ENCODE results near the gene KLHL22.
"Not testable (repeated sequence)": the region's sequence is repeated elsewhere in the genome, so short reads cannot be mapped to it uniquely, and the experiment has no call there.

KLHL22 gene

DNA sequence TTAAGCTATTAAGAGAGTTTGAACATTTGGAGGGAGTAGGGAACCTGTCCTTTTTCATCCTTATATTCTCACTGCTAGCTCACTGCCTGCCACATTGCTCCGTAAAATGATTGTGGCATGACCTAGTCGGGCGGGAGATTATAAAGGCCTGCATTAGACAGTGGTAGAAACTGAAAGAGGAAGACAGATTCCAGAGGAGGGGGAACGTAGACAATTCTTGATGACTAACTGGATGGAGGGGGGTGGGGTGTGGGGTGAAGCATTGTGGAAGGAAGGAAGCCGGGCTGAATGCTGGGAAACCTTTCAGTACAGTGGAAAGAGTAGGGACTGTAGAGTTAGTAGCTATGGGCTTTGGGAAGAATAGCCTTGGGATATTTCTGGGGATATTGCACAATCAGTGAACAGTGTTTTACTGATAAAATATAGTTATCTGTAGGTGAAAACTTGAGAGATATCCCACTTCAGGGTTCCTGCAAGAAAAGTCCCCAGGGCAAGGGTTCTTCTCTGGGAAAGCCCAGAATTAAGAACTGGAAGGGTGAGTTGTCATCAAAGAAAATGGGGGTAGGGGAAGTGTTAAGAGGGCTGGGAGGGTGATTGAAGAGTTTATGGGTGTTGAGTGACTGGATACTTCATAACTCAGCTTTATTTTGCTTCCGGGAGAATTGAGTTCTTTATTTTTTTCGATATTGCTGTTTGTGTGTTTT lies 13.9 kb upstream of the KLHL22 start:
- H3K9ac ChIP-seq (ENCODE audit: low read depth, low read length) = peak overlapping the region; percentile 93
- no peak for TF ChIP-seq EZH2 (IDR thresholded peaks at IDR 0.05; ENCODE audit: borderline replicate concordance, low read depth, low read length, severe bottlenecking)

DNA sequence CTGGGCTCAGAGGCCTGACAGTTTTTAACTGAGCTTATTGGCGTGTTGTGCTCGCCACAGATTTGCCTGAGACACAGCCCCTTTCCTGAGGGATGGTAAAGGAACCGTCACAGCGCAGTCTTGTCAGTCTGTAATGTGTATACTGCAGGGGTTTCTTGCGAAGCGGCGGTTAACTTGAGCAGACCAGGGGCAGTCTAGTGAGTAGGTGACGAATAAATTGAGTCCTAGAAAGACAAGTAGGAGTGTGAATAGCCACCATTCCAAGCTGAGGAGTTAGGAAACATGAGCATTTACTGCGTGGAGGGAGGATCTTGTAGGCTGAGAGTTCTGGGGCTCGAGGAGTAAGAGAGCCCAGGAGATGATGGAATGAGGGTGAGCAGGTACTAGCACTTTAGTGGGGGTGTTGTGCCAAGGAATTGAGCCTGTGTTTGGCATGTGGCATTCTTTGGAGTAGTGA lies 13.2 kb upstream of the KLHL22 start:
- Histone ChIP-seq H3K4me3 (ENCODE audit: low read depth in 1 of 2, low read length in 2 of 2) (peak overlapping the region; percentile 1 to 84; a peak in 3 of 4 replicates), H3K27me3 (ENCODE audit: insufficient read depth, low read length, poor library complexity) (no peaks in the 10 kb centered on the region), H3K9me3 (ENCODE audit: insufficient read depth, low read length, severe bottlenecking) (no peaks in the 10 kb centered on the region), H4K20me1 (ENCODE audit: insufficient read depth, low read length) (peaks cover 36% of the 10 kb centered on the region), H3K27ac (ENCODE audit: low read length) (peak overlapping the region; percentile 58), H3K4me1 (ENCODE audit: insufficient read depth, low read length) (peaks cover 37% of the 10 kb centered on the region), H3K36me3 (ENCODE audit: insufficient read depth, low read length) (peaks cover 14% of the 10 kb centered on the region), H3K4me2 (ENCODE audit: insufficient read depth, low read length) (peak overlapping the region; percentile 78), H3K9ac (ENCODE audit: low read depth, low read length) (peak overlapping the region; percentile 93), H2AFZ (ENCODE audit: low read depth, low read length) (no peak overlapping the region), H3K79me2 (ENCODE audit: insufficient read depth, low read length) (peaks cover 67% of the 10 kb centered on the region)
- DNase-seq = peak; percentile 17
- no peak for ATAC-seq (ENCODE audit: insufficient read depth, low read depth)
- no peak for TF ChIP-seq EZH2 (IDR thresholded peaks at IDR 0.05; ENCODE audit: borderline replicate concordance, low read depth, low read length, severe bottlenecking)
- TF ChIP-seq, protein P1, sequence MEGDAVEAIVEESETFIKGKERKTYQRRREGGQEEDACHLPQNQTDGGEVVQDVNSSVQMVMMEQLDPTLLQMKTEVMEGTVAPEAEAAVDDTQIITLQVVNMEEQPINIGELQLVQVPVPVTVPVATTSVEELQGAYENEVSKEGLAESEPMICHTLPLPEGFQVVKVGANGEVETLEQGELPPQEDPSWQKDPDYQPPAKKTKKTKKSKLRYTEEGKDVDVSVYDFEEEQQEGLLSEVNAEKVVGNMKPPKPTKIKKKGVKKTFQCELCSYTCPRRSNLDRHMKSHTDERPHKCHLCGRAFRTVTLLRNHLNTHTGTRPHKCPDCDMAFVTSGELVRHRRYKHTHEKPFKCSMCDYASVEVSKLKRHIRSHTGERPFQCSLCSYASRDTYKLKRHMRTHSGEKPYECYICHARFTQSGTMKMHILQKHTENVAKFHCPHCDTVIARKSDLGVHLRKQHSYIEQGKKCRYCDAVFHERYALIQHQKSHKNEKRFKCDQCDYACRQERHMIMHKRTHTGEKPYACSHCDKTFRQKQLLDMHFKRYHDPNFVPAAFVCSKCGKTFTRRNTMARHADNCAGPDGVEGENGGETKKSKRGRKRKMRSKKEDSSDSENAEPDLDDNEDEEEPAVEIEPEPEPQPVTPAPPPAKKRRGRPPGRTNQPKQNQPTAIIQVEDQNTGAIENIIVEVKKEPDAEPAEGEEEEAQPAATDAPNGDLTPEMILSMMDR (IDR thresholded peaks at IDR 0.05; ENCODE audit: borderline replicate concordance, extremely low read depth, low read length, poor library complexity, severe bottlenecking) = no peak

More for the DNA sequence above, 13.9 kb upstream of the KLHL22 start:
- Histone ChIP-seq H3K36me3 (ENCODE audit: insufficient read depth, low read length) (peaks cover 20% of the 10 kb centered on the region), H3K27ac (ENCODE audit: low read length) (peak overlapping the region; percentile 58; the same call in 1 of the 2 replicates), H3K4me2 (ENCODE audit: insufficient read depth, low read length) (peak overlapping the region; percentile 78), H4K20me1 (ENCODE audit: insufficient read depth, low read length) (peaks cover 43% of the 10 kb centered on the region), H3K79me2 (ENCODE audit: insufficient read depth, low read length) (peaks cover 73% of the 10 kb centered on the region), H3K9me3 (ENCODE audit: insufficient read depth, low read length, severe bottlenecking) (no peaks in the 10 kb centered on the region), H3K4me3 (ENCODE audit: low read depth in 1 of 2, low read length in 2 of 2) (peak overlapping the region in 1 of 2 experiments; percentile 84; a peak in 3 of 4 replicates), H3K4me1 (ENCODE audit: insufficient read depth, low read length) (peaks cover 37% of the 10 kb centered on the region), H2AFZ (ENCODE audit: low read depth, low read length) (no peak overlapping the region), H3K27me3 (ENCODE audit: insufficient read depth, low read length, poor library complexity) (no peaks in the 10 kb centered on the region)
- DNase-seq (peak; percentile 66), ATAC-seq (ENCODE audit: insufficient read depth, low read depth) (peak; percentile 67)

DNA sequence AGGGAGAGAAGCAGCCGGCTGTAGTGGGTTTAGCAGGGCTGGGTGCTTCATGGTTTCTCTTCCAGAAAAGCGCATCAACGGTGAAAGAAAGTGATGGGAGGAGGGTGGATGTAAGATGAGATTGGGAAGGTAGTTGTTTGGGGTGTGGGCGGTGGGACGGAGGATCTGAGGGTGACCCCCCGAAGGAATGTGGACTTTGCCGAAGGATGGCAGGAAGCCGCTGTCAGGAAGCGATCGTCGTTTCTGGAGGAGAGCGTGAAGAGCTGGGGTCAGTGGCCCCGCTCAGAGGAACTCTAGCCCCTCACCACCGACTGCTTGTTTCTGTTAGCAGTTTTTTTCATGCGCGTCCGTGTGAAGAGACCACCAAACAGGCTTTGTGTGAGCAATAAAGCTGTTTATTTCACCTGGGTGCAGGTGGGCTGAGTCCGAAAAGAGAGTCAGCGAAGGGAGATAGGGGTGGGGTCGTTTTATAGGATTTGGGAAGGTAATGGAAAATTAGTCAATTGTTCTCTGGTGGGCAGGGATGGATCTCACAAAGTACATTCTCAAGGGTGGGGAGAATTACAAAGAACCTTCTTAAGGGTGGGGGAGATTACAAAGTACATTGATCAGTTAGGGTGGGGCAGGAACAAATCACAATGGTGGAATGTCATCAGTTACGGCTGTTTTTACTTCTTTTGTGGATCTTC lies 12.6 kb upstream of the KLHL22 start:
- H3K27me3 ChIP-seq (ENCODE audit: insufficient read depth, low read length, poor library complexity); H3K9me3 ChIP-seq (ENCODE audit: insufficient read depth, low read length, severe bottlenecking); DNase-seq; H3K36me3 ChIP-seq (ENCODE audit: insufficient read depth, low read length): not testable (repeated sequence)
- peak overlapping the region; percentile 93 for H3K9ac ChIP-seq (ENCODE audit: low read depth, low read length)
- H3K27ac ChIP-seq (ENCODE audit: low read length) = peak overlapping the region; percentile 83
- H3K4me3 ChIP-seq (ENCODE audit: low read depth in 1 of 2, low read length in 2 of 2) = peak overlapping the region; percentile 76 to 84
- peak overlapping the region; percentile 89 for H2AFZ ChIP-seq (ENCODE audit: low read depth, low read length)
- peaks cover 31% of the 10 kb centered on the region for H4K20me1 ChIP-seq (ENCODE audit: insufficient read depth, low read length)
- peaks cover 37% of the 10 kb centered on the region for H3K4me1 ChIP-seq (ENCODE audit: insufficient read depth, low read length)
- H3K79me2 ChIP-seq (ENCODE audit: insufficient read depth, low read length) = peaks cover 61% of the 10 kb centered on the region
- H3K4me2 ChIP-seq (ENCODE audit: insufficient read depth, low read length) = peak overlapping the region; percentile 78
- ATAC-seq (ENCODE audit: insufficient read depth, low read depth) = peak; percentile 8; the same call in 2 of the 3 replicates

DNA sequence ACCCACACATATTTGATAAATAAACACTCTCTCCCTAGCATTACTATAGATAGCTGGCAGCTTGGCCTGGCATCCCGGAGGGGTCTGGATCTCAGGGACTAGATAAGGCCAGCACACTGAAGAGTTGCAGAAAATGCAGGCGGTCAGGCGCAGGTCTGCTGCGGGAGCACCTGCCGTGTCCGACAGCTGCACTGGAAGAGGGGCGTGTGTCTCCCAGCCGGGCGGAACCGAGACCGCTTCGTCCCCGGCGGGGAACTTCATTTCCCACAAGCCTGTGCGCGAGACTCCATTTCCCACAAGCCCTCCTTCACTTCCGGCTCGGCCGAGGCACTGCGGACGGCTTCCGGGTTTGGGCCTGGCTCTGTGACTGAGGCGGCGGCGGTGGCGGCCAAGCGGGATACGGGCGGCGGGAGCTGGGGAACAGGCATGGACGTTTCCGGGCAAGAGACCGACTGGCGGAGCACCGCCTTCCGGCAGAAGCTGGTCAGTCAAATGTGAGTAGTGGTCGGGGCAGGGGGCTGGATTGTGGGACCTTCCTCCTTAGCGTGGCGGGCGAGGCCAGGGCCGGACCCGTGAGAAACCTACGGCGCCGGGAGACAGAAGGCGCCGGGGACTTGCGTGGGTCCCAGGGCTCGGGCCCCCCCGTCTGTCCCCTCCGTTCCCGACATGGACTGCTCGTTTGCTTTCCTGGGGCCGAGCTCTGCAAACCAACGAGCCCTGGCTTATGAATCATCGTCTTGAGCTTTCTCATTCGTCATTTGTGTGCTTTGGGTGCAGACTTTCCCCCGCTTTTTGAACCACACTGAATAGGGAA lies 11.9 kb upstream of the KLHL22 start, which contains the start of gene MED15:
TSS of gene MED15 (plus strand) at position 358 of the 814 bp plus-strand sequence. CDS start at position 427, 69 bp downstream.
- peak within 1 kb of the TSS; percentile 76 to 84 for H3K4me3 ChIP-seq (ENCODE audit: low read depth in 1 of 2, low read length in 2 of 2)
- H3K36me3 ChIP-seq (ENCODE audit: insufficient read depth, low read length) = peaks cover 9% of the 10 kb centered on the region; the same call in 1 of the 2 replicates
- DNase-seq (peak; percentile 91), ATAC-seq (ENCODE audit: insufficient read depth, low read depth) (peak; percentile 90)
- peaks cover 28% of the 10 kb centered on the region for H4K20me1 ChIP-seq (ENCODE audit: insufficient read depth, low read length)
- H3K27ac ChIP-seq (ENCODE audit: low read length) = peak within 1 kb of the TSS; percentile 83
- TF ChIP-seq, protein P1 (IDR thresholded peaks at IDR 0.05; ENCODE audit: borderline replicate concordance, extremely low read depth, low read length, poor library complexity, severe bottlenecking) = no peak
- no peak for TF ChIP-seq EZH2 (IDR thresholded peaks at IDR 0.05; ENCODE audit: borderline replicate concordance, low read depth, low read length, severe bottlenecking)
- peak within 1 kb of the TSS; percentile 89 for H2AFZ ChIP-seq (ENCODE audit: low read depth, low read length)
- peak within 1 kb of the TSS; percentile 93 for H3K9ac ChIP-seq (ENCODE audit: low read depth, low read length)
- H3K4me1 ChIP-seq (ENCODE audit: insufficient read depth, low read length) = peaks cover 37% of the 10 kb centered on the region
- peaks cover 54% of the 10 kb centered on the region for H3K79me2 ChIP-seq (ENCODE audit: insufficient read depth, low read length)
- peak within 1 kb of the TSS; percentile 78 for H3K4me2 ChIP-seq (ENCODE audit: insufficient read depth, low read length)
- no peaks in the 10 kb centered on the region for H3K27me3 ChIP-seq (ENCODE audit: insufficient read depth, low read length, poor library complexity)
- no peaks in the 10 kb centered on the region for H3K9me3 ChIP-seq (ENCODE audit: insufficient read depth, low read length, severe bottlenecking)

All from DND-41 (cell line).